Lower leg skin (tissue), 4 donors: ENCODE results near the gene SUSD4. TPM values are rescaled to one million over a fixed set of nuclear protein-coding genes. Genes with fewer than 3 reads are reported as not detected.

Source experiments
- DNase-seq, 2 donors: peaks; one replicate each; pipeline ENCODE4 v3.0.0-alpha.2; 2019; ENCODE audit warnings: low spot score in 2 of 2
- H3K4me3 ChIP-seq: fragments of 200-600 bp; sonication (generic); 2 replicates; pipeline ENCODE4 v1.5.1; 2017; ENCODE audit warnings: mild to moderate bottlenecking, low read depth; ENCODE audit not compliant: poor library complexity, severe bottlenecking
- CTCF ChIP-seq, 3 donors: fragments of 450-650 bp; IDR thresholded peaks; one replicate each; pipeline ENCODE4 v1.5.1; 2016; ENCODE audit warnings: antibody characterized with exemption in 3 of 3, mild to moderate bottlenecking in 3 of 3, moderate library complexity in 2 of 3
- POLR2A ChIP-seq, 2 donors: fragments of 450-650 bp; IDR thresholded peaks; one replicate each; pipeline ENCODE4 v1.6.1; 2016 to 2017; ENCODE audit warnings: antibody characterized with exemption in 2 of 2, mild to moderate bottlenecking in 1 of 2, moderate library complexity in 1 of 2
- WGBS, 2 donors: methylation state at CpG; one replicate each; pipeline ENCODE4 v1.1.5; 2018; 5-methylcytosine and 5-hydroxymethylcytosine counted together
- intact Hi-C: fragments of 100-400 bp; cut with DNase I; formaldehyde crosslinking; loops from one replicate; pipeline ENCODE4 v1.15.0; 2023; ENCODE audit warnings: low total_unique reads
- total RNA-seq, 4 donors: library from RNA; depleted of rRNA; stranded (reverse); fragments of >200 nt; gene quantifications; one replicate each; pipeline ENCODE4 v1.1.0, GENCODE V29; 2016

SUSD4 gene
- total RNA-seq, 4 donors from 2014 or later, result 2.7 to 6.8 (median 3.8) TPM

- no peak for DNase-seq
- TF ChIP-seq POLR2A (IDR thresholded peaks at IDR 0.05), result no peak
- no peak for TF ChIP-seq CTCF (IDR thresholded peaks at IDR 0.05)
- no peak overlapping the region for H3K4me3 ChIP-seq
- intact Hi-C loops, result no loop called here
- 85 to 91% methylated on average over 6 of the region's 6 CpGs for WGBS, 2 donors
Measured at GRCh38 chr1:223203694-223204093, 160.3 kb downstream of the SUSD4 start.

GRCh38 chr1:223203034-223203408 is 161.0 kb downstream of the SUSD4 start:
- 88 to 96% methylated on average over 9 of the region's 9 CpGs for WGBS, 2 donors
- intact Hi-C loops, result no loop called here
- TF ChIP-seq CTCF (IDR thresholded peaks at IDR 0.05), result no peak
- TF ChIP-seq POLR2A (IDR thresholded peaks at IDR 0.05), result no peak
- DNase-seq, result no peak
- no peak overlapping the region for H3K4me3 ChIP-seq

- WGBS, 2 donors, result 86 to 90% methylated on average over 13 of the region's 13 CpGs
- DNase-seq, result no peak
- intact Hi-C loops, result no loop called here
- H3K4me3 ChIP-seq, result no peak overlapping the region
- TF ChIP-seq CTCF (IDR thresholded peaks at IDR 0.05) (no peak), POLR2A (IDR thresholded peaks at IDR 0.05) (no peak)
Measured at GRCh38 chr1:223202376-223203033, 161.5 kb downstream of the SUSD4 start.

- no peak for DNase-seq
- 75 to 79% methylated on average over 2 of the region's 2 CpGs for WGBS, 2 donors
- intact Hi-C loops, result no loop called here
- TF ChIP-seq CTCF (IDR thresholded peaks at IDR 0.05) (no peak), POLR2A (IDR thresholded peaks at IDR 0.05) (no peak)
- no peak overlapping the region for H3K4me3 ChIP-seq
Measured at GRCh38 chr1:223201967-223202366, 162.0 kb downstream of the SUSD4 start.

- no peak overlapping the region for H3K4me3 ChIP-seq
- intact Hi-C loops, result no loop called here
- no peak for DNase-seq
- WGBS, 2 donors, result 85 to 91% methylated on average over 6 of the region's 6 CpGs
- no peak for TF ChIP-seq POLR2A (IDR thresholded peaks at IDR 0.05)
- no peak for TF ChIP-seq CTCF (IDR thresholded peaks at IDR 0.05)
Measured at GRCh38 chr1:223200903-223201302, 163.1 kb downstream of the SUSD4 start.

- 60% methylated on average over 2 of the region's 2 CpGs for WGBS, 2 donors
- H3K4me3 ChIP-seq, result no peak overlapping the region
- no peak for DNase-seq
- TF ChIP-seq CTCF (IDR thresholded peaks at IDR 0.05) (no peak), POLR2A (IDR thresholded peaks at IDR 0.05) (no peak)
- intact Hi-C loops, result no loop called here
Measured at GRCh38 chr1:223199094-223199647, 164.8 kb downstream of the SUSD4 start.
